HG03139 (cell line): ENCODE data around the gene GRB10.
"Not testable (repeated sequence)": the region's sequence is repeated elsewhere in the genome, so short reads cannot be mapped to it uniquely, and the experiment has no call there.

ENCODE experiments used
- ATAC-seq: cut with Tn5 transposase; IDR thresholded peaks from one replicate; pipeline ENCODE4 v1.9.1; 2021; ENCODE audit not compliant: unreplicated experiment

GRB10 gene

DNA sequence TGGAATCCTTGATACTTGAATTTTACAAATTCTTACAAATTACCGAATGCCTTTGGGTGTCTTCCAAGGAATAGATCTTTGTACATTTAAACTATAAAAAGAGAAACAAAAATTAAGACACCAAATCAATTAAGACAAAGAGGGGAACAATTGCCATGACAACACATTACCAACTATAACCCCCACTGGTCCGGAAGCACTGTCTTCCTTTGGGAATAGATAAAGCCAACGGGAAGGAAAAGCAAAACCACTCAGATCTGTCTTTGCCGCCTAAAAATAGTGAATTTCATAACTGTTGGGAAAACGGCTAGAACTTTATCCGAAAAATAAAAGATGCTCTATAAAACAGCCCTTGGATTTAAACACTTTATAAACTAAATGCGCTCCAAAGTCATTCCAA, 37.4 kb downstream of the GRB10 start:
- ATAC-seq: no peak

DNA sequence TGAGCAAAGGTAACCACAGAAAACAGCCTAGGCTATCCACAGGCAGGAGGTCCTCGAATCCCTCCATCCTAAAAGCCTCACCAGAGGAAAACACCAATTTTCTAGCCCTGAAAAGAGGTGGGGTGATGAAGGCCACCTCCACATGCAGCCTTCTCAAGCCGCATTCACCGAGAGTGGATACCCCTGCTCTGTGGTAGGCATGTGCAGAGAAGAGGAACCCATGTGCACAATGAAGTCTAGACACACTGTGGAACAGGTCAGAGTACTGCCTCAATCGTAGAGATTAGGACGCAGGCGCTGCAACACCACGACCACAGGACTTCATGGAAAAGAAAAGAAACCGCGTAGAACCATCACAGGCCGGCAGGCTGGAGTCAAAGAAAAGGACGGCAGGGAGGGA, 38.8 kb downstream of the GRB10 start:
- no peak for ATAC-seq

DNA sequence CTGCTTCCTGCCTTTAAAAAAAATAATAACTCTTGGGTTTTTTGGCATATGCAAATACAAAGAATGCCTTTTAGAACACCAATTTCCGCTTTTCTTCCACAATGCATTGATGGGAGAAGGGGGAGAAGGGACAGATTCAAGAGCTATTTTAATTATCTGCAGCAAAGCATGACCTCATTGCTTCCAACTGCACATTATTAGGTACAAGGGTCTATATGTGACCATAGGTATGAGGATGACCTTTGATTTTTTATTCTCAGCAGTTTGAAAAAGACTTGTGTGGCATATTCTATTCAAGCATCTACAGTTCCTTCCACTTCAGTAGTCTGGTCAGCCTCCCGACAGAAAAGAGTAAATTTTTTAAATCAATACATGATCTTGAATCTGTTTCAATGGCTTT, 39.7 kb downstream of the GRB10 start:
- ATAC-seq: no peak

DNA sequence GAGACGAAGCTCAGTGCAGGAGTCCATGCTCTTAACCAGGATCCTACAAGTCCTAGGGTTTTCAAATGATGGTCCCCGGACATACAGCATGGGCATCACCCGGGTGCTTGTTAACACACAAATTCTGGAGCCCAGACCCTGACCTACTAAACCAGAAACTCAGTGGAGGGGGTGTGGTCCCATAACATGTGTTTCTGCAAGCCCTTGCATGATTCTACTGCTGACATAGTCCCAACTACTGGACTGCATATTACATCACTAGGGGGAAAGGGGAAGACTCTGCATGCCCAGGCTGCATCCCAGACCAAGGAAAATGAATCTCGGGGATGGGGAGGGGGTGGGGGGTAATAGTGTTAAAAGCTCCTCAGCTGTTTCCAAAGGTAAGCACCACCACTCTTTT, 40.3 kb downstream of the GRB10 start:
- ATAC-seq: no peak

DNA sequence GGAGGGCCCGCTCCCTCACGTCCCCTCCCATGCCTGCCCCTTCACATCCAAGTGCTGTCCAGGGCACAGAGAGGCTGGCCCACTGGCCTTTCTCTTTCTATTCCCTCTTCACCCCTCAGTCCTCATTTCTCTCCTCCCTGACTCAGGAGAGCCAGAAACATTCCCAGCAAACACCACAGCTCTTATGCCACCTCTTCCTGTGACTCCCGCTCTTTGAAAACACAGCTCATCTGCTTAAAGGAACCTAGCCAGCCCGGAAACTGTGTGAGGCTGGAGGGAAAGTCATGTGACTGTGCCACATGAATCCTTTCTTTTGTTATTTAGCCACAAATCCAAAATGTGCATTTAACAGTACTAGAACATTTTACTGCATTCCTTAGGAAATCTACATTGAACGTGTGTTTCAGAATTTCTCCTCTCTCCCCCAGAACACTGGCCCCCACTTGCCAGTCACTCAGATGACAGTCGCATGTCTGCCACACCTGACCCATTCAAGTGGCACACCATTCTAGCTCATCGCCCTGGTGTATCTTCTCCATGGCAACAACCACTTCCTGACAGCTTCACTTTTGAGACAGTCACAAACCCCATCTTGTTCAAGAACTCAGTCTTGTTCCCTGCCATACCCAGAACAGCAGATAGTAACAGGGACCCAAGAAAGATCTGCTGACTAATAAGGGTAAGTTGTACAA, 42.8 kb downstream of the GRB10 start:
- no peak for ATAC-seq

DNA sequence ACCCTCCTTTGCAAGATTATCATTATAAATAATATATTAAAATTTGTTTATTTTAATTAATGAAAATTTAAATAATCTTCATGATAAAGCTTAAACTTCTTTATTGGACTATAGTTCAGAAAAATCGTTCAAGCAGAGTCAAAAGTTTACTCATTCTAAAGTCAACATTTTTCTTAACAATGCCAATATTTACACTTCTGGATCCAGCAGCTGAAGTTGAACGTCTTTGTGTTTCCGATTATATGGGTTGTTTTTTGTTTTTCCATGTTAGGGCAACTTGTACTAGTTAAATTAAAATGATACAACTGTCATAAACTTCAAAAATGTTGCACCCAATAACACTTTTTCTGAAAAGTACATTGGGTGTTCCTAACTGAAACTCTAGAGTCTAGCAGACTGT, 43.8 kb downstream of the GRB10 start:
- ATAC-seq: no peak

DNA sequence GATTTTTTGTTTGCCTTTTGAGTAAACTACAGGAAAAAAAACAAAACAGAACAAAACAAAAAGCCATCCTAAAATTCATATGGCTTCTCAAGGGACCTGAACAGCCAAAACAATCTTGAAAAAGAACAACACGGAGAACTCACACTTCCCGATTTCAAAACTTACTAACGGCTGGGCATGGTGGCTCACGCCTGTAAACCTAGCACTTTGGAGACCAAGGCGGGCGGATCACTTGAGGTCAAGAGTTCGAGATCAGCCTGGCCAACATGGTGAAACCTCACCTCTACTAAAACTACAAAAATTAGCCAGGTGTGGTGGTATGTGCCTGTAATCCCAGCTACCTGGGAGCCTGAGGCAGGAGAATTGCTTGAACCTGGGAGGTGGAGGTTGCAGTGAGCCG, 46.9 kb downstream of the GRB10 start:
- ATAC-seq: not testable (repeated sequence)

DNA sequence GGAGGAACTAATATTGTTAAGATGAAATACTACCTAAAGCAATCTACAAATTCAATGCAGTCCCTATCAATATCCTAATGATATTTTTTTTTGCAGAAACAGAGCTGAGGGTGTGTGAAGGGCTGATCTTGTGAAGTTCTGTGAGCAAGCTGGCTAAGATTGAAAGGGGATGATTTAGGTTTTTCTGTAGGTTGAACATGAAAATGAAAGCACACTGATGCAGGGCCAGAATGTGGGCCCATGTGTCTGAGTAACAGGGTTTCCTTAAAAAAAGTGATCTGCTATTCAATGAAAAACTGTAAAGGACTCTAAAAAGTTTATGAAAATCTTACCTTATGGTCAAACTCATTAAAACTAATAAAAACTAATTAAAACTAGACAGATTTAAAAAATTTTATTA, 47.4 kb downstream of the GRB10 start:
- no peak for ATAC-seq

DNA sequence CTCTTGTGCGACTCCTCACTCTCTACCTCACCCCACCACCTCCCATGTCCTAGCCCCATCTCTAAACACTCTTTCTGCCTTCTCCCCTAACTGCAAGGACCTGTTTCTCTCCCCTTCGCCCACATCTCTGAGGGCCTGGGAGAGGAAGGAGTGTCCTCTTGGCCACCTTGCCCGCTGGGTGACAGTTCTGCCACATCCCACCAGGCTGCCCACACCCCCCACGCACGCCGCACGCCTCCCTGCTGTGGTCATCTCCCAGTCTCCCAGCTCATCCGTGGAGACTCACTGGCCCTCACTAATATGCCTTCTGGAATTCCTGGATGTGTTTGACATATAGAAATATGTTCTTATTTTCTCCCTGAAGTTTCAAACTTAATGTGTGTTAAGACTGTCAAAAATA, 48.5 kb downstream of the GRB10 start:
- no peak for ATAC-seq

DNA sequence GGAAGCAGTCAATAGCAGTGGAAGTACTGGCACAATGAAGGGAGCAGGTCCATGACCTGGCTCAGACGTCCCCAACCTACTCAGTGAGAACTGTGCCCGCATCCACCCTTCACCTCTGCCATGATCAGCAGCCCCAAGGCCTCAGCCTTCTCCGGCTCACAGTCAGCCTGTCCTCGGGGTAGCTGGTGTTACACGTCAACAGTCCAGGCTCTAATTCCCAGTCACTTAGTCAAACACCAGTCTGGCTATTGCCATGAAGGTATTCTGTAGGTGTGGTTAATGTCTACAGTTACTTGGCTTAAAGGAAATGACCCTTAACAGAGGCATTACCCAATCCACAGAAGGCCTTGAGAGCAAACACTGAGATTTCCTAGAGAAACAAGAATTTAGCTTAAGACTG, 49.1 kb downstream of the GRB10 start:
- ATAC-seq: no peak

DNA sequence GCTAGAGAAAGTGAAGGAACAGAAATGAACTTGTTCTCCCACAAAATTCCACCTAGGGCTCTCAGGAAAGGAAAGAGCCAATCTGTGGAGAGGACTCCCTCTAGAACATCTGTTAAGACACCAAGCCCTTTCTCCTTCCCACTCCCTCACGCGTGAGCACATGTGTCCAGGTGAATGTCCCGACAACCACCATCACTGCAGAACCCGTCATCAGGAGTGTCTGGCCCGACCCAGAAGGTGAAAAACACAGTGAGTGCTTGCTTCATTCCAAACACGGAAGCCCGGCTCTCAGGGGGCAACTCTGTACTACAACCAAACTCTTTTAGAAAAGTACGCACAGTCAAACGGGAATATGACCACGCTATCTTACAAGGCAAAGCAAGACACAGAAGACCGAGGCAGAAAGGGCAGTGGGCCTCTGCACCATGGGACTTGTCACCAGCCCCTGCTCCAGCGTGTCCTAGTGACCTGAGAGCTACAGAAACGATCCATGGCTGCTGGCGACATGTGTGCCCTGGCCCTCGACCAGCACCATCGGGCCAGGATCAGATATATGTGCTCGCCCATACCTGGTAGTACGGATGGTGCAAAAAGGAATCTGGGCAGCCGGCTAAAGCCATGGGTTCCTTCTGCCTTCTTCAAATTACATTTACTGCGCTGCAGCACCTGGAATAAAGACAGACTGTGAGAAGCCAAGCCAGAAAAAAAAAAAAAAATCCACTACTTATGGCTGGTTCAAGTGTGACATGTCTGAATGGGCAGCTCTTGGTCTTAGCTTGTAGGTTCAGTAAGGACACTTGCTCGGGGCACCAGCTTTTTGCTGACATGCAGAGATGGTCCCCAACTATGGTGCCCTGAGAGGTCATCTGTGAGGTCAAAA, 50.8 kb downstream of the GRB10 start:
- ATAC-seq: no peak

DNA sequence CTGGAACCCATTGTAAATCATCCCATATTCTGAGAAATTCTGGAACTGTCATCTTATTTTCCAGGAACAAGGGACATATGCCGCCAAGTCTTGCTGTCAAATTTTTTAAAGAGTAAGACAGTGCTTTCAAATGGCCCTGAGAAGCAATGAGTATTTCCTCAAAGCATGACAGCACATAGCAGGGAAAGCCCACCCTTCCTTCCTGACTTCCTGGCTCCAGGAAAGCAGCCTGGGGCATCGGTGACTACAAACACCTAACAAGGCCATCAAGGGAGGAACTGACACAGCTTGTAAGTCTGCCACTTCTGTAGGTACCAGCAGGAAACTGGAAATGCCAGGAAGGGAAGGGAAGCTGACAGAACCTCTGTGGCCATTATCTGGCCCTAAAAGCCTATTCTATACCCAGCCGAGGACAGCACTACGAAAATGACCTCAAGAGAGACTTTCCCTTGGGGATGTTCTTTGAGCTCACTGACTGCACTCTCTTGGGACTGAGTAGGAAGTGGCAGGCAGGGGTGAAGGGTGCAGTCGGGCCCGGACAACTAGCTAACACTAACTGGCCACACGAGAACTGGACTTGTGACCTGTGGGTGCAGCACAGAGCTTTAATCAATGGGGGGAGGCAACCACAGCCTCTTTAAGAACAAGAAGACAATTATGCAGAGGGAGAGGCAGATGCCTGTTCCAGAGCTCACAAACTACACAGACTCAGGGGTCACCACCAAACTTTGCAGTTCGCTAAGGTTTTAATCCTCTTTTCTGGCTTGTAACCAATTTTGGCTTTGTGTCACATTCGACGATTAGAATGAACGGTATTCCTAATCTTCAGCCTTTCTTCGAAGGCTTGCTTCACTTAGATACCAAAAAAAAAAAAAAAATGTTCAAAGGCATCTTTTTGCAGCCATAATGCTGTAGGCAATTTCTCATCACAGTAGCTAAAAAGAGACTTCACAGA, 52.0 kb downstream of the GRB10 start:
- no peak for ATAC-seq

DNA sequence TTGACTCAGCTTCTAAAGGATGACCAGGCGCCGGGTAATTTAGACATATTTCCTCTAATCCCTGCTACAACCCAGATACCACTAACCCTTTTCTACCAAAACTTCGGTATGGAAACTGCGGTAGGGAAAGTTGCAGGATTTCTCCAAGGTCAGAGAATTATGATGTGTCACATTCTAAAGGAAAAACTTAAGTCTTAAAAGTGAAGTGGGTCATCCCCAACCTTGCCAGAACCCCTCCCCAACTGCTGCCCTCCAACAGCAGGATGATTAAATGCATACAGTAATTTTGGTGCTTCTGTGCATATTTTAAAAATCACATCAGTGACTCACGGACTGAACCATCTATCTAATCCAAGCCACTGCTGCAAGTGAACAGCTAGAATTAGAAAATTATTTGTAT, 52.7 kb downstream of the GRB10 start:
- ATAC-seq: no peak

DNA sequence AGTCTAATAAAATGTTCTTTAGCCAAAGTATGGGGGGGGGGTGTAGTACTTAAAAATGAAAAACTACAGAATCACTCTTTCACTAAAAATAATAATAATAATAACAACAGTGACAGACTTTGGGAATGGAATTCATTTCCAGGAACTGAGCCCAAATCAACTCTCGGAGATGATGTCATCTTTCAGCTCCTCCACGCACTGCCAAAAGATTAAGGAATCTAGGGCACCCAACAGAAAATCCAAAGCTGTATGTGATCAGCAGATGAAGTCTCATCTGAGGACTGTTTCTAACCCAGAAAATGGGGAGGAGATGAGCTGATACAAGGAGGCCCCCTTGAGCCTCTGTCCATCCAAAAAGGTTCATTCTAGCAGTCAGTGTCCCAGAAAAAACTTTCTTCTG, 54.5 kb downstream of the GRB10 start:
- no peak for ATAC-seq

DNA sequence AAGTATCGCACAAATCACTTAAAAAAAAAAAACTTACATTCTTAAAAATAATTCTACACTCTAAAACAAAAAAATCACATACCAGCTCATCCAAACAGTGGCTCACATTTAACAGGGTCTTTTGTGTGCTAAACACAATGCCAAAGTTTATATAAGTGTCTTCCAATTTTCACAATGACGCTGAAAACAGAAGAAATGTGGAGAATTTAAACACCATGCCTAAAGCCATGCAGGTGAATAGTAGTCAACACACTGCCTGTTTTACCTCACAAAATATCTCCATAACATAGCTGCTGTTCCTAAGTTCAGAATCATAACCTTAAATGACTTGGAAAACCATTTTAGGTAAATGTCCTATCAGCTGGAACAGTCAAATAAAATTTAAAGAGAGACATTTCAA, 55.0 kb downstream of the GRB10 start:
- ATAC-seq: no peak

DNA sequence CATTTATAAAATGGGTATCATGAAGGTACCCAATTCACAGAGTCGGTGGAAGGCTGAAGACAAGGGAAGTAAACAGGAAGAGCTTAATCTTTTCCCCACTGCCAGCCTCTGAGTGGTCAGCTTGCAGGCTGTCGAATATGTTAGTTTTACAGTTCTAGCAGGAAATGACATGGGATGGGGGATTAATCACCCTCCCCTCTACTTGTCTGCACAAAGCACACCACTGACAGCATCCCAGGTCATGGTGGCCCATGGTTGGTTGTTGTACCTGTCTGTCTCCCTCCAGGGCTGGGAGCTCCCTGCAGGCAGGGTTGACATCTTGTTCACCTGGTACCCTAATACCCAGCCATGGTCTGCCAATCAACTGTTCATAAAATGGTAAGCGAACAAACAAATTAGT, 55.6 kb downstream of the GRB10 start:
- no peak for ATAC-seq

DNA sequence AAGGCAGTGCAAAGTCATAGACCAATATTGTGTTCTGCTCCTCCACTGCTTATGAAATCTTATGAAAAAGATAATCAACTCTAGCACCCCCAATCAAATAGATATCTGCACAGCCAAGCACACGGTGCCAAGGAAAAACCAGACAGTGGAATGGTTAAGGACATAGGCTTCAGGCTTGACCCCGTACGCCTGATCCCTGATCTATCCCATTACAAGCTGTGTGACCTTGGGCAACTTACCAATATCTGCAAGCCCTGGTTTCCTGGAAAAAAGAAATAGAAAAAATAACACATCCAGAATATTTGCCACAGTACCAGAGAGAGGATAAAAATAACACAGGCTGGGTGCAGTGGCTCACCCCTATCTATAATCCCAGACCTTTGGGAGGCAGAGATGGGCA, 56.9 kb downstream of the GRB10 start:
- ATAC-seq: no peak

DNA sequence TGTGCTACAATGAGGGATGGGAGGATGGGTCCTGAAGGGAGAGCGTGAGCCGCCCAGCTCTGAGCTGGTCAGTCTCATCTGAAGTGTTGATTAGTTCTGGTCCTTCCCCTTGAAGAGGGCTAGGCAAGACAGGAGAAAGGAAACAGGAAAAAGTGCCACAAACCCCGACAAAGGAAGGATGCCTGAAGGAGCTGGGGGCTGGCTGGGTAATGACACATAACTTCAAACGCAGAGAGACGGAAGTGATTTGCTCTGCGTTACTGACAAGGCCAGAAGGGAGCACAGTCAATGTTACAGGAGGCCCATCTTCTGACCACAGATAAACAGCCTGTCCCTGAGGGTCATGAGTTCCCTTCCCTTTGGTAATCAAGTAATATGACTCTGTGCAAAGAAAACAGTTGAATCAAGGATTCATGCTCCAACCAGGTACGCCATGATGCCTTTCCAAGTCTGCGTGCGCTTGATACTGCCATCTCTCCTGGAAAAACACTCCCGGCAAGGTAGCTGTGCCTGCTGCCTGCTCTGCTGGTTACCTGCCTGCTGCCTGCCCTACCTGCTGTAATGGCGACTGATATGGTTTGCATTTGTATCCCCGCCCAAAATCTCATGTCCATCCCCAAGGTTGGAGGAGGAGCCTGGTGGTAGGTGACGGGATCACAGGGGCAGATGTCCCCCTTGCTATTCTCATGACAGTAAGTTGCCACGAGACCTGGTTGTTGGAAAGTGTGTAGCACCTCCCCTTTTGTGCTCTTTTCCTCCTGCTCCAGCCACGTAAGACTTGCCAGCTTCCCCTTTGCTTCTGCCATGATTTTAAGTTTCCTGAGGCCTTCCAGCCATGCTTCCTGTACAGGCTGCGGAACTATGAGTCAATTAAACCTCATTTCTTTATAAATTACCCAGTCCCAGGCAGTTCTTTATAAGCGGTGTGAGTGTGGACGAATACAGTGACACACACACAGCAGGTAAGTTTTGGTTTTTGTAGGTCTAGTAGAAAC, 57.9 kb downstream of the GRB10 start:
- ATAC-seq: no peak

DNA sequence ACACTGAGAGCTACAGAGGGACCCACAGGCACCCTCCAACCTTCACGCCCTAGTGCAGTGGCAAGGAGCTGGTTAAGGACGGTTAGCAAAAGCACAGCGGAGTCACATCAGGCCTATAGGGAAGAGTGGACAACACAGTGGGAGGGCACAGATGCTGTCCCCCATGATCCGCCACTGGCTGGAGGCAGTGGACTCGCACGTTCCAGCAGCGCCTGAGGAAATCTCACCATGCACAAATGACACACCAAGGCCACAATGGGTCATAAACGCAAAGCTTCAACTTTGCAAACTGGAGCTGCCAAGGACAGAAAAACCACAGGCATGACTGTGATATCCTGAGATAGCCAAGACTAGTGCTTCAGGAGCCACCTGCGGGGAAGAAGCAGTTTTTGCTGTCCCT, 58.8 kb downstream of the GRB10 start:
- ATAC-seq: no peak

DNA sequence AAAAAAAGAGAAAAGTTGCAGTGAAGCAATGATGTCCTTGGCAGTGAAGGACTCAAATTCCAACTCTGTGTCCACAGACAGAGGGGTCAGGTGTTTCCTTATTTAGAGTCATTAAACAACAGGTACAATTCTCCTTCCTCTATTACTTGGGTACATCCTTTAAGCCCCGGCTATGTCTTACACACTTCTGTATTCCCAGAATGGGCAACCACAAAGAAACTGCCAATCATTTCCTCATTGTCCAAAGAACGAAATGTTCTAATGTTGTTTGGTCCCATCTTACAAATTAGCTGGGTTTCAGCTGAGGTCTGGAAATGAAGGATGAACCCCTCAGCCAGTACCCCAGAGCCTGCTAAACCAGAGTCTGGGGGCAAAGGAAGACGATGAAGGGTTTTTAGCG, 59.5 kb downstream of the GRB10 start:
- ATAC-seq: no peak
